NCI-H146 treated with DMSO at 0.1 percent for 48 hours (cell line): ENCODE measurements around the gene MYCBP2.

Experiments
- DNase-seq: peaks from one replicate; lab custom pipeline; 2025; ENCODE audit not compliant: unreplicated experiment; lab: John Stamatoyannopoulos, UW

Gene MYCBP2

DNA sequence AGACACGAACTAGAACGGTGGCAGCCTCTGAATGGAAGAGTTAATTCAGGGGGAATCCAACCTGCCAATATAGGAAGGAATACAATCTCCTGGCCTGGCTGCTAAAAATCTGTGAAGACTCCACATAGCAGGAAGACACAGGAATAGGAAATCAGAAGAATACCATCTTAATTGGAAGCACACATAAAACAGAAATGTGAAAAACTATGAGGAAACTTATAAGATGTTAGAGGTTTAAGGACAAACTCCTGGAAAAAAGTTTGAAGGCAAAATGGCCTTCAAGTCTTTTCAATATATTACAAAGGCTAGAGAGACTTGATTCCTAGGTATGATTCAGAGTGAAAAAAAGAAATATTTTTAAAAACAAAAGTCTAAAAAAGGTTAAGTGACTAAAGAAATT is 221.8 kb downstream of the MYCBP2 start:
- DNase-seq = no peak

DNA sequence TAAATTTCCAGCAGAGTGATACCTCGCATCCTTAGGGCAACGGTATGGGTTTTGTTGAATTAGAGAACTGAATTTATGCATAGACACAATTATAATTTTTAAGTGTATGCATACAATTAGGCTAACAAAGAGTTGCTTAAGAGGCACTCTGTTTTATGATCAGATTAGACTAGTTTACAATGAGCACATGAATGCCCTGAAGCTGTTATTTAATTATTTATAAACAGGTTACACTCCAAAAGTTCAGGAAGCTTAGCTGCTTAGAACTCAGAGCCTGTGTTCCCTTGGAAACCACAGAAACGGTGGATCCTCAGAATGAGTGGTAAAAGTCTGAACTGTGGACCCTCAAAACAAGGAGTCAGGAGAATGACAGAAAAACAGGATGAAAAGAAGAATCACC is 227.5 kb downstream of the MYCBP2 start:
- DNase-seq = no peak

DNA sequence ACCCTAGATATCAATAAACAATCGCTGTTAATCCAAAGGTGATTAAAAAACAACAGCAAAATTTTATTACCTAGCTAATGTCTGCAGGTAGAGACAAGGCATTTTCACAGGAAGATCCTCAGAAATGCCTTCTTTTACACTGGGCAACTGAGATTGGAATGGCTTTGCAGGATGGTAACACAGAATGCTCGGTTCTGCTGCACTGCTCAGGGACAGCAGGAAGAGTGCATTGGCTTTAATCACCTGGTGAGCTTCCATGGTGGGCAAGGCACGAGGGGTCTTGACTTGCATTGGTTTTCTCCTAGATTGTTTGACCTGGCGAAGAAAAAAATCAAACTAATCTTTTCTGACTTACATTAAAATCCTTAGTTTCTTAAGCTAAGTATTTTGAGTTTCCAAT is 231.6 kb downstream of the MYCBP2 start:
- DNase-seq = no peak

- DNase-seq = no peak
These were observed 232.1 kb downstream of the MYCBP2 start for GRCh38 chr13:77094773-77095172.

DNA sequence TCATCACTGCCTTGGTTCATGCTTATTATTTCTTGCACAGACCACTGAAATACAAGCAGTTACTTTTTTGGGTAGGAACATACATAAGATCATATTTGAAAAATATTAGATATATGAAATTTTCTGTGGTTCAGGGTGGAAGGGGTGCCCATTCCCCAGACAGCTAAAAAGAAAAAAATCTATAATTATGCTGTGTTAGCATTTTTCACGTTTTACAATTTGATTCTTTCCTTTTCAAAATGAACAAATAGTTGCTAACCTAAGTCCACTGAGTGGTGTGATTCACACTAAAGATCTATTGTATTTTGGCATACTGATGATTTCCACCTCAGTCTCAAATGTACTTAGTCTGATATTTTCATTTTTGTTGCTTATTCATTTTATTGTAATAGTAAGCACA is 233.2 kb downstream of the MYCBP2 start:
- DNase-seq = no peak

- no peak for DNase-seq
These were observed 242.1 kb downstream of the MYCBP2 start for GRCh38 chr13:77084755-77085154.

DNA sequence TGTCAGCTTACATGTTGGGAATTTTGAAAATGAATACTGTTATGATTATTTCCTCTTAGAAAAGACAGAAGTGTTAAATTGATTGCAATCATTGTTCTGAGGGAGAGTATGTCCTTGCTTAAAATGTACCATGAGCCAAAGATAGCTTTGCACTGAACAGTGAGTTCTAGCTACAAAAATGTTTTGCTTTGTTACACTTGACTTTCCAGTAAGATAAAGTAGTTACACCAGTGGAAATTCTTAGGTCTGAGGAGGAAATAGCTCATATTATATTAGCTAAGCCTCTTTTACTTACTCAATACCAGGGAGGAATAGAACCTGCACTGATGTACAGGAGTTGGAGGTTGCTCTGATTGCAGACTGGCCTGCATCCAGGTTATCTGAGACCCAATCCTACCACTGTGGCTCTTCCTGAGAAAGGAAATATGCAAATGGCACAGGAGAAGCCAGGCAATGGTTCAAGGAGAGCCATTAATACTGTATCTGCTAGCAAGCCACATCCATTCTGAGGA is 246.9 kb downstream of the MYCBP2 start:
- no peak for DNase-seq

GRCh38 chr13:77067519-77067918 is 259.4 kb downstream of the MYCBP2 start:
- DNase-seq = no peak

- DNase-seq = no peak
These were observed 261.3 kb downstream of the MYCBP2 start for GRCh38 chr13:77065461-77066147.

- DNase-seq = no peak
These were observed 264.8 kb downstream of the MYCBP2 start for GRCh38 chr13:77062097-77062496.

DNA sequence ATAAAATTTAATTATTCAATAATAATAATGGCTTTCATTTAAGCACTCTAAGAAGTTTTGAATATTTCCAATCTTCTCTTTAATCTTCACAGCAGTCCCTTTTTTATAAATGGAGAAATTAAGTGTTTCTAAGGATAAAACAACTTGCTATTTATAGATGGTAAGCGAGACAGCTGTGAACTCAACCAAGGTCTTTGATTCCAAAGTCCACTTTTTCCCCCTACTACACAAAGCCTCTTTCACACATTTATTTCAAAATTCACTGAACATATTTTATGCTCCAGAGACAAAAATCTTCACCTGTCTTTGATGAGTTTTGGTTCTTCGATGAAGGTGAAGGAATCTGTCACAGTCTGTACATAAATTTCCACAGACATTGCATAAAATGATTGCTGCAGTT is 265.5 kb downstream of the MYCBP2 start:
- DNase-seq = no peak

- DNase-seq = no peak
These were observed 270.0 kb downstream of the MYCBP2 start for GRCh38 chr13:77056886-77057285.

- DNase-seq = no peak
These were observed 270.5 kb downstream of the MYCBP2 start for GRCh38 chr13:77056382-77056781.

DNA sequence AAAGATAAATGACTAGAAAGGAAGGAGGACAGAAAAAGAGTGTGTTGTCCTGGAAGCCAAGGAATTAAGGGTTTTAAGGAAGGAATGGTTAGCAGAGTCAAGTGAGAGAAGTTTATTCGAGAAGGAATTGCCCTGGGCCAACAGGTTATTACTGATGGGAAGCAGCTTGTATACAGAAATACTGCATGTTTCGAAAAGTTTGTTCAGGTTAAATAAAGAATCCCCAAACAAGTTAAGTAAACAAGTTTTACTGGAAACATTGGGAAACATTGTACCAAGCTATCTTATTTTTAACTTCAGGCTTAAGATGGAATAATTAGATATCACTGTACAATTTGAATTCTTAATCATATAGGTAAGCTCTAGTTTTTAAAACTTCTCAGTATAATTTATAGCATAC is 271.7 kb downstream of the MYCBP2 start:
- no peak for DNase-seq

GRCh38 chr13:77053192-77053591 is 273.7 kb downstream of the MYCBP2 start:
- DNase-seq = no peak

DNA sequence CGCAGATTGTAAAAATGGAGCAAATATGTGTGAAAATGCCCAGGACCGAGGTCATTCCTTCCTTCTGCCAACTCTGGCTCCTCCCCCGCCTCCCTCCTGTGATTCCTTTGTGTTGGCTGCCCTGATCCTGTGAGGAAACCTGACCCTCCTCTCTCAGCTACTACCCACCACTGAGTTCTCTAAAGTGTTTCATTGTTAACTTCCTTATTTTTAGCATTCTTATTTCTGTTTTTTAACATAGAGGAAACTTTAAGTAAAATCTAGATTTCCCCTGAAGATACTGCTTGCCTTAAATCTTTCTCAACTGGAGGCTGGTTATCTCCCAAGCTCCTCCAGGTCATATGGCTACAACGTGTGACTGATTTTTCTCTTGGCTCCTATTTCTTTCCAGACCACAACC is 278.2 kb downstream of the MYCBP2 start:
- no peak for DNase-seq

- no peak for DNase-seq
These were observed 279.1 kb downstream of the MYCBP2 start for GRCh38 chr13:77047649-77048343.

DNA sequence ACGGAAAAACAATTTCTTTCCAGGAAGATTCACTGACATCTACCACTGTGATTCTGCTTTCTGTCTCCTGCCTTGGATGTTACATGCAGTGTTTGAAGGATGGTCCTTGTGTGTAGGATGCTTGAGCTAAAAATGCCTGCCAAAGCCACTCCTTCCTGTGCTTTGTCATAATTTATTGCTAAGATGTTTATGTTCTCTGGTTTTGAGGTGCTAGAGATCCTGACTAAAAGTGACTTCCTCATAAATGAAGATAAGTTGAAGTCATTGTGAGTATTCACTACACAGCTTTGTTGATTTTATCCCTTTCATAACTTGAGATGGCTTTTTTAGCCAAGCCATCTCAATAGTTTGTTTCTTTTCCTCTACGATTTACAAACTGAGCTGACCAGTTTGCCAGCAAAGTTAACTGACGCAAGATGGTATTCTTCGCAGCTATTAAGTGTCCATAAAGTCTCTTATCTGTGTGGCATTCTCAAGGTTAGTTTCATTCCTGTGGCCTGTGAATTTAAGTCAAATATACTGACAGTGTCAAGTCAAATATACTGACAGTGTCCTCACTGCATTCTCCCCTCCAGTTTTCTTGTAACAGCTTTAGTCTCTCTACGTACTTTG is 284.2 kb downstream of the MYCBP2 start:
- no peak for DNase-seq

- DNase-seq = no peak
These were observed 286.1 kb downstream of the MYCBP2 start for GRCh38 chr13:77040835-77041234.

- no peak for DNase-seq
These were observed 286.8 kb downstream of the MYCBP2 start for GRCh38 chr13:77040076-77040475.

GRCh38 chr13:77038907-77039480 is 287.9 kb downstream of the MYCBP2 start:
- DNase-seq = no peak

DNA sequence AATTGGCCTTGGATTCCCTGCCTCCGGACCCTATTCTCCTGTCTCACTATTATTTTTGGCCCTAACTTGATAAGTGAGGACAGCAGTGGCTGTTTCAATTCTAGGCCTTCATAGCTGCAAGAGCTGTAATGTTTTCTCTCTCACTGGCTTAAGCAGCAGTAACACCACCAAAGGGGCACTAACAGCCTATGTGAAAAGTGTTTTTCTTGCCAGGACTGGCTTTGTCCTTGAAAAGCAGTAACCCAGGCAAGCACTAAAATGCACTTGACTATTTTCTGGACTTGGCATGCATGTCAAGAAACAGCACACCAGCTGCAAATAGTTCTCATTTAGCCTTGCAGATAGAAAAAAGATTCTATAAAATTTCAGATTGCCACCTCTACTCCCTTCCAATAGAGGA is 290.6 kb downstream of the MYCBP2 start:
- no peak for DNase-seq
